Keratinocyte (primary cell): ENCODE results near the gene ARHGEF28.

Source experiments
- CTCF ChIP-seq, 3 experiments: IDR thresholded peaks in 1 of 3; conservative IDR thresholded peaks in 1 of 3; optimal IDR thresholded peaks in 1 of 3; 2 replicates in 2 of 3; 3 replicates in 1 of 3; pipeline versions ENCODE3 to v1.5.1; 2011; ENCODE audit warnings: low read length in 3 of 3, mild to moderate bottlenecking in 3 of 3, moderate library complexity in 2 of 3, control low read depth in 1 of 3, inconsistent platforms in 1 of 3; ENCODE audit not compliant: insufficient read depth in 2 of 3; ENCODE audit errors: extremely low read depth in 1 of 3
- EZH2 ChIP-seq: IDR thresholded peaks from one replicate; pipeline ENCODE4 v1.6.1; 2012; ENCODE audit warnings: inconsistent platforms, mild to moderate bottlenecking, low read length, moderate library complexity

- TF ChIP-seq CTCF (optimal IDR thresholded peaks at IDR 0.05 in 1 of 3, IDR thresholded peaks at IDR 0.05 in 1 of 3, conservative IDR thresholded peaks at IDR 0.05 in 1 of 3; ENCODE audit: extremely low read depth in 1 of 3, insufficient read depth in 2 of 3, low read length in 3 of 3) (no peak), EZH2 (no peak)
Observed at GRCh38 chr5:73899916-73900315, 273.9 kb downstream of the ARHGEF28 start.
